Testis (tissue), 3 donors: Measurements from ENCODE around the gene MAP2K5. TPM values are rescaled to one million over a fixed set of nuclear protein-coding genes. Genes with fewer than 3 reads are reported as not detected.

Source experiments
- DNase-seq: peaks from one replicate; pipeline ENCODE4 v3.0.0-alpha.2; 2019
- H3K27ac ChIP-seq, 2 donors: fragments of 200-600 bp; sonication (generic); one replicate each; pipeline ENCODE4 v1.5.1; 2019
- H3K27me3 ChIP-seq: fragments of 200-600 bp; sonication (generic); one replicate; pipeline ENCODE4 v1.5.1; 2019
- H3K36me3 ChIP-seq: fragments of 200-600 bp; sonication (generic); one replicate; pipeline ENCODE4 v1.5.1; 2017; ENCODE audit warnings: low read depth; ENCODE audit errors: missing control alignments
- H3K4me1 ChIP-seq: fragments of 200-600 bp; sonication (generic); one replicate; pipeline ENCODE4 v1.5.1; 2019
- H3K4me3 ChIP-seq, 2 donors: fragments of 200-600 bp; sonication (generic); one replicate each; pipeline ENCODE4 v1.5.1; 2017 to 2019
- H3K9me3 ChIP-seq: fragments of 200-600 bp; sonication (generic); one replicate; pipeline ENCODE4 v1.5.1; 2017
- POLR2A ChIP-seq: fragments of 450-650 bp; IDR thresholded peaks from one replicate; pipeline ENCODE4 v1.6.1; 2017; ENCODE audit warnings: antibody characterized with exemption, mild to moderate bottlenecking, moderate library complexity
- WGBS, 2 donors: methylation state at CpG; one replicate each; pipeline ENCODE4 v1.1.5; 2018; 5-methylcytosine and 5-hydroxymethylcytosine counted together
- intact Hi-C: fragments of 100-400 bp; cut with DNase I; formaldehyde crosslinking; loops from one replicate; pipeline ENCODE4 v1.15.1; 2023; ENCODE audit warnings: low total_unique reads
- polyA plus RNA-seq: library from polyadenylated mRNA; stranded (reverse); fragments of 350-450 nt; fragmentation: Illumina TruSeq; extraction: RNeasy Lipid Tissue Mini Kit (QIAGEN cat#74804); gene quantifications from one replicate; pipeline ENCODE4 v1.2.3, GENCODE V29; 2014; ENCODE audit warnings: low read depth, low replicate concordance; ENCODE audit not compliant: insufficient read depth
- total RNA-seq, 2 donors: library from RNA; depleted of rRNA; stranded (reverse); fragments of >200 nt; gene quantifications; one replicate each; pipeline ENCODE4 v1.2.3, GENCODE V29; 2016
- TF ChIP-seq, protein P1 (sequence below), 3 experiments: fragments of 450-650 bp in 2 of 3; fragments of 200-600 bp in 1 of 3; sonication (generic) in 1 of 3; IDR thresholded peaks; one replicate each; pipeline ENCODE4 v1.5.1; 2016 to 2019; ENCODE audit warnings: antibody characterized with exemption in 3 of 3, mild to moderate bottlenecking in 2 of 3, moderate library complexity in 1 of 3

Gene MAP2K5
- total and polyA plus RNA-seq, 3 donors from 2014 or later: 28.0 to 34.3 (median 31.2) TPM

DNA sequence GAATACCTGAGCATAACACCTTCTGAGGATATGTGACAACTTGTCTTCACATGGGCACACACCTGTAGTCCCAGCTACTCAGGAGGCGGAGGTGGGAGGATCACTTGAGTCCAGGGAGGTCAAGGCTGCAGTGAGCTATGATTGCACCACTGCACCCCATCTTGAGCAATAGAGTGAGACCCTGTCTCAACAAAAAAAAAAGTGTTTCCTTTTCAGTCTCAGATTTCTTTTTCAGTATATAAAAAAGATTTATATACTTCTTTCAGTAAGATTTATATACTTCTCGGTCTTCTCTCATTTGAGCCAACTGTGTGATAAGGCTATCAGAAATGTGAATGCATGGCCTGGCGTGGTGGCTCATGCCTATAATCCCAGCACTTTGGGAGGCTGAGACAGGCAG lies 197.9 kb downstream of the MAP2K5 start:
- no peaks in the 10 kb centered on the region for H3K9me3 ChIP-seq
- no peak for DNase-seq
- no peaks in the 10 kb centered on the region for H3K36me3 ChIP-seq
- intact Hi-C loops: no loop called here
- no peak overlapping the region for H3K27ac ChIP-seq
- 93 to 94% methylated on average over 3 of the region's 3 CpGs for WGBS, 2 donors
- no peak overlapping the region for H3K4me3 ChIP-seq
- no peaks in the 10 kb centered on the region for H3K27me3 ChIP-seq
- H3K4me1 ChIP-seq: no peaks in the 10 kb centered on the region
- no peak for TF ChIP-seq POLR2A
- TF ChIP-seq, protein P1, sequence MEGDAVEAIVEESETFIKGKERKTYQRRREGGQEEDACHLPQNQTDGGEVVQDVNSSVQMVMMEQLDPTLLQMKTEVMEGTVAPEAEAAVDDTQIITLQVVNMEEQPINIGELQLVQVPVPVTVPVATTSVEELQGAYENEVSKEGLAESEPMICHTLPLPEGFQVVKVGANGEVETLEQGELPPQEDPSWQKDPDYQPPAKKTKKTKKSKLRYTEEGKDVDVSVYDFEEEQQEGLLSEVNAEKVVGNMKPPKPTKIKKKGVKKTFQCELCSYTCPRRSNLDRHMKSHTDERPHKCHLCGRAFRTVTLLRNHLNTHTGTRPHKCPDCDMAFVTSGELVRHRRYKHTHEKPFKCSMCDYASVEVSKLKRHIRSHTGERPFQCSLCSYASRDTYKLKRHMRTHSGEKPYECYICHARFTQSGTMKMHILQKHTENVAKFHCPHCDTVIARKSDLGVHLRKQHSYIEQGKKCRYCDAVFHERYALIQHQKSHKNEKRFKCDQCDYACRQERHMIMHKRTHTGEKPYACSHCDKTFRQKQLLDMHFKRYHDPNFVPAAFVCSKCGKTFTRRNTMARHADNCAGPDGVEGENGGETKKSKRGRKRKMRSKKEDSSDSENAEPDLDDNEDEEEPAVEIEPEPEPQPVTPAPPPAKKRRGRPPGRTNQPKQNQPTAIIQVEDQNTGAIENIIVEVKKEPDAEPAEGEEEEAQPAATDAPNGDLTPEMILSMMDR (IDR thresholded peaks at IDR 0.05): no peak

DNA sequence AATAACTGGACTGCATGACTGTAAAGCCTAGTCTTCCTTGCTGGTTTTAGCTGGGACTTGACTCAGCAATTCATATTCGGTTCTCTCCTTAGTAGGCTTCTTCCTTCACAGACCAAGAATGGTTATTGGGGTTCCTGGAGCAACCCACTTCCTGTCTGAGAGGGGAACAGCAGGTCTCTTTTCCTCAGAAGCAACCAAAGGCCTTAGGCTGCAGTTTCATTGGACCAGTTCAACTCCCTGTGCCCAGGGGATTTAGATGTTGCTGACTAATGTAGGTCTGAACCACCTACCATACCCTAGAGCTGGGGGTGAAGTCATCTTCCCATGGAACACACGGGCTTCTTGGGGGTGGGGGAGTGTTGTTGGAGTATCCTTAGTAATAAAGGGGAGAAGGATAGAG lies 198.8 kb downstream of the MAP2K5 start:
- Histone ChIP-seq H3K36me3 (no peaks in the 10 kb centered on the region), H3K4me3 (no peak overlapping the region), H3K4me1 (no peaks in the 10 kb centered on the region), H3K27ac (no peak overlapping the region), H3K9me3 (no peaks in the 10 kb centered on the region), H3K27me3 (no peaks in the 10 kb centered on the region)
- intact Hi-C loops: no loop called here
- TF ChIP-seq POLR2A: no peak
- TF ChIP-seq, protein P1 (IDR thresholded peaks at IDR 0.05): no peak
- no peak for DNase-seq
- 80 to 86% methylated on average over 2 of the region's 2 CpGs for WGBS, 2 donors

DNA sequence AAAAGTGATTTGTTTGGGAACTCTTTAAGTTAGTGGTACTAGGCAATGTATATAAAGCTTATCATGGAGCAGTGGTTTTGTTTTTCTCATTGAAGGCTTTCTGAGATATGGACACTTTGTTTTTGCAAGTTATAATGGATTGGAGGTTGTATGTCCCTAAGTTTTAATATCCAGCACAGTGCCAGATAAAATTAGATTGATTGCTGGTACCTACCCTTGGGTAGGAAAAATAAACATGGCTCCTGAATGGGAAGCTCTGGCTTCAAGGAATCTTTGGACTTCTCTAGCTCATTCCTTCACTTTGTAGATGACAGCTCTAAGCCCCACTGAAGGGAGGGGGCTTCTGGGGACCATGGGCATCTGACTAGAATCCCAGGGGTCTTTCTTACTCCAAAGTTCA lies 201.1 kb downstream of the MAP2K5 start:
- Histone ChIP-seq H3K9me3 (no peaks in the 10 kb centered on the region), H3K36me3 (no peaks in the 10 kb centered on the region), H3K4me3 (no peak overlapping the region), H3K27ac (no peak overlapping the region), H3K4me1 (no peaks in the 10 kb centered on the region), H3K27me3 (no peaks in the 10 kb centered on the region)
- no peak for DNase-seq
- TF ChIP-seq, protein P1 (IDR thresholded peaks at IDR 0.05): no peak
- no peak for TF ChIP-seq POLR2A
- intact Hi-C loops: no loop called here

DNA sequence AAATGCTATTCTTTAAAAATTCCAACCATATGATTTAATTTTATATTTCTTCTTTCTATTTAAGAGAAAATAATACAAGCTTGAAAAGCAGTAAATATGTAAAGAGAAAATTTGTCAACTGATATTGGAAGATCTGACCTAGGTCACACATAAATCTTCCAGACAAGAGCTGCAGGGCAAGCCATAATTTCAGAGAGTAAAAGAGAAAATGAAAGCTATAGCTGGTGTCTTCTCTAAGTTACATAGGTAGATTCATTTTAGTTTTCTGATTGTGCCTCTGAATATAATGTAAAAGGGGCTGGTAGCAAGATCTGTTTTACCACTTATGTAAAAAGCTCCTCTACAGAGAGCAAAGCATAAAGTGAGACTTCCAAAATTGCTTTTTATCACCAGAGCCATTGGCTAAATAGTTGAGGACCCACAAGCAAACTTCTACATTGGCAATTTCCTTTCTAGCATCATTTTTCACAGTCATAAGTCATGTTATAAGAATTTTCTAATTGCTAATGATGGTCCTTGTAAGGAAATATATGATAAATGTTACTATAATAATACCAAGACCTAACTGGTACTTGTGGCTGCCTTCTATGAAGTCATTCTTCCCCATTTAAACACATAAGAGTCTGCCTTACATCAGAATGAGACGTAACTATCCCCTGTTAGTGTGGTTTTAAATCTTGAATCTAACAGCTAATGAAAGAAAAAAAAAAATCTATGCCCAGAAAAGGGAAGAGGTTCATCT lies 202.0 kb downstream of the MAP2K5 start:
- H3K27me3 ChIP-seq: no peaks in the 10 kb centered on the region
- WGBS, 2 donors: 92 to 95% methylated on average over 1 of the region's 1 CpG

More for the DNA sequence above, 202.0 kb downstream of the MAP2K5 start:
- no peak for DNase-seq
- H3K4me3 ChIP-seq: no peak overlapping the region
- no peaks in the 10 kb centered on the region for H3K9me3 ChIP-seq
- H3K4me1 ChIP-seq: no peaks in the 10 kb centered on the region
- no peak for TF ChIP-seq POLR2A
- TF ChIP-seq, protein P1 (IDR thresholded peaks at IDR 0.05): no peak
- no peak overlapping the region for H3K27ac ChIP-seq
- no peaks in the 10 kb centered on the region for H3K36me3 ChIP-seq
- intact Hi-C loops: no loop called here
